GM23338 (cell line): Measurements from ENCODE around the gene SLC39A11.

Experiments used
- CTCF ChIP-seq, 2 experiments: fragments of 200-600 bp in 1 of 2; sonication (generic) in 1 of 2; conservative IDR thresholded peaks; 2 replicates each; pipeline versions ENCODE4 v1.5.1 to v1.6.1; 2016 to 2017; ENCODE audit warnings: antibody characterized with exemption in 2 of 2, low read depth in 2 of 2, mild to moderate bottlenecking in 2 of 2, moderate library complexity in 1 of 2
- EZH2phosphoT487 ChIP-seq: fragments of 200-600 bp; sonication (generic); IDR thresholded peaks from one replicate; pipeline ENCODE4 v1.8.1; 2018; ENCODE audit warnings: antibody characterized with exemption; ENCODE audit not compliant: unreplicated experiment
- POLR2AphosphoS5 ChIP-seq: IDR thresholded peaks from 2 replicates; pipeline ENCODE4 v1.6.1; 2016; ENCODE audit warnings: antibody characterized with exemption, low read depth

GRCh38 chr17:72684405-72685020 lies 408.0 kb downstream of the SLC39A11 start:
- no peak for TF ChIP-seq CTCF (conservative IDR thresholded peaks at IDR 0.05; ENCODE audit: low read depth in 2 of 2)
- TF ChIP-seq POLR2AphosphoS5 = no peak
- no peak for TF ChIP-seq EZH2phosphoT487
